SKM-1 (cell line): Measurements from ENCODE around the gene ADRA2C.

ENCODE experiments used
- DNase-seq: peaks from one replicate; lab custom pipeline; 2025; ENCODE audit not compliant: unreplicated experiment; lab: John Stamatoyannopoulos, UW

Gene ADRA2C

DNA sequence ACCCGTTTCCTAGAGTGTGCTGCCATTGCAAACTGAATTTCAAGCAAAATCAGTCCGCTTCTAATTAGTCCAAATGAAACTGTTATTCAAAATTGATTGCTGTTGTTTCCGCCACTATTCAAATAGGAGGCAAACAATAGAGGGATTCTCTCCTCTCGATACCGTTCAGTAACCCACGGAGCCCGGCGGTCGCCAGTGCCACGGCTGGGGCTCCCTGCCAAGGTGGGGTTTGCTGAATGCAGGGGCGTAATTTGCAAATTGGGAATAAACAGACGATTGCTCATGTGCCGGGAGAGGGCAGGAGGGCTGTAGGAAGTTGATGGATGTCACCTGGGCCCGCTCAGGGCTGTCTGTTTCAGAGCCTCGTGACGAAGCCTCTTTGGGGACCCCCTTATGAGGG, 8.8 kb downstream of the ADRA2C start:
- DNase-seq = no peak

DNA sequence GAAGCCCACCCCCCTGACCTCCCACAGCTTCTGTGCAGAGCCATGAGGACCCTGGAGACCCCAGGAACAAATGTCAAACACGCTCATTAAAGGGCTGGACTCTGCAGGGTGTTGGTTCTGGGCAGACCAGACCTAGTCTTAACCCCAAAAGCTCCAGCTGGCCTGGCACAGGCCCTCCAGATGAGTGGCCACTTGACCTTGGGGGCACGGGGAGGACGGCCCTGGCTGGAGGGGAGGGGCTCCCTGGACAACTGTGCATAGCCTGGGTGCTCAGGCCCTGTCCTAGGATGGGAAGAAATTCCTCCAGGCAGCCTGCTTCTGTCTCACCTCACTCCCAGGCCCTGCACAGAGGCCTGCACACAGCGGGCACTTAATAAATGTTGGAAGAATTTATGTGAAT, 9.4 kb downstream of the ADRA2C start:
- DNase-seq = no peak

DNA sequence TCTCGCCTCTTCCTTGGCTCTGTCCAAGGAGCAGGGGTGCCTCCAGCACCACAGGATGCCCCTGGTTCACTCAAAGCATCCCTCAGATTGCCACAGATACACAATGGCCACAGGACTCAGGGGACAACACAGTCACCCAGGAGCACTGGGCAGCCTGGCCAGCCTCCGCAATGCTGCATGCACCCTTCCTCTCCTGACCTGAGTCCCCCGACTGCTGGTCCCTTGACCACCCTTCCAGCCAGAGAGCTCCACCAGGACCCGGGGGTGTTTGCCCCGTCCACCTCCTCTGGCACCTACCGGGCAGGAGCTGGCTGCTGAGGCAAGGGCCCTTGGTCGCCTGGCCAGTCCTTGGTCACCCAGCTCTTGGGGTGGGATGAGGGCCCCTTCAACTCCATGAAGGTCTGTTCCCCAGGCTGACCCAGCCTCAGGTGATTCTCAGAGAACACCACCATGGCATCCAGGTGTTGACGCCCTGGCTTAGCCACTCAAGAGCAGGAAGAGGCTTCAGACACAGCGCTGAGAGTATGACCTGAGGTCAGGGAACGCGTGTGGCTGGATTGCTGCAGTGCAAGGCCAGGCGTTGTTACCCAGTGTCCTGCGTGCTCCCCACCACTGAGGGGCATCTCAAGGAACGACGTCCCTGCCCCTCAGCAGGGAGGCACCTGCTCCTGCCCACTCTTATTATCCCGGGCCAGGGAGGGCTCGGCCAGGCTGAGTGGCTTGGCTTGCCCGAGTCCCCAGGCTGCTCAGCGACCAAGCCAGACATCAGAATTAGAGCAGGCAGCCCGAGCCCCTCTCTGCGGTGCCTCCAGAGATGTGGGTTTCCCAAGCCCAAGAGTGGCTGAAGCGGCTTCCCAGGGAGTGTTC, 10.2 kb downstream of the ADRA2C start:
- DNase-seq = no peak

DNA sequence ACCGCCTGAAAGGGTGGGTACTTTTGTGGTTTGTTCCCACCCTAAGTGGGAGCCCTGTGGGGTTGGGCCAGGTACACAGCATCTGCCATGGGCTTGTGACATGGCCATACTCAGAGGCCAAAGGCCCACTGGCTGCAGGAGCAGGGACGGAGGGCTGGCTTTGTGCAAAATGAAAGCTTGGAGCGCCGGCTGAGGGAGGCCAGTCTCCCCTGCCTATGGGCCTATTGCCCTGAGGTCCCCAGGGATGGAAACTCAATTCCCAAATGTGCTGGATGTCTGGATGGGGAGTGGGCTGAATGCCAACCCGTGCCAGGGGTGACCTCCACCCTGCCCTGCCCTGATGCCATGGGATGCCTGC, 10.8 kb downstream of the ADRA2C start:
- DNase-seq = no peak

DNA sequence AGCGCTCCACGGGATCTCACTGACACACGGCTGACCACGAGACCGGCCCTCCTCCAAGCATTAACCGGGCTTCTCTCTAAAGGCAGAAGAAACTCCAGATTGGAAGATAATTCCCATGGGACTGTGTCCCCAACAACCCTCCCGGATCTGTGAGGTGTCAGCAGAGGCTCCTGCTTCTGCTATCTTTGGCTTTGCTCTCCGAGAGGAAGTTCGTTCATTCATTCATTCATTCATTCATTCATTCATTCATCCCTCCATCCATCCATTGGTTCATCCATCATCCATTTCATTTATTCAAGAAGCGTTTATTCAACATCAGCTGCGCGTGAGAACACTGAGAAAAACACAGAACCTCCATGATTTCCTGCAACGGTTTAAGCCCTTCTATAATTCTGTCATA, 11.5 kb downstream of the ADRA2C start:
- DNase-seq = no peak

DNA sequence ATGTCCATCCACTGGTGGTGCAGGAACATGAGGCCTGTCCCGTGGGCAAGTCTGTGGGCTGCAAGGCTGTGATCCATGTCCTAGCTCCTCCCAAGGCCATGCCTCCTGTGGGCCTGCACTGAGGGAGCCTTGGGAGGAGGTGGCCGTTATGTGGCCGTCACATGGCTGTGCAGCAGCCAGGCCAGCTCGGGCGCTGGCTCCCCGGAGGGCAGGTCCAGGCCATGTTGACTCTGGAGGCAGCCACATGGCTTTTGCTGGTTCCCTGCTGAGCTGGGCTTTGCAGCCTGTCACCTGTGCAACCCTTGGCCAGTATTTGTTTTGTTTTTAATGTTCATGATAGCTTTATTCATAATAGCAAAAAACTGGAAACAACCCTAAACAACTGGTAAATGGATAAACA, 13.3 kb downstream of the ADRA2C start:
- no peak for DNase-seq

DNA sequence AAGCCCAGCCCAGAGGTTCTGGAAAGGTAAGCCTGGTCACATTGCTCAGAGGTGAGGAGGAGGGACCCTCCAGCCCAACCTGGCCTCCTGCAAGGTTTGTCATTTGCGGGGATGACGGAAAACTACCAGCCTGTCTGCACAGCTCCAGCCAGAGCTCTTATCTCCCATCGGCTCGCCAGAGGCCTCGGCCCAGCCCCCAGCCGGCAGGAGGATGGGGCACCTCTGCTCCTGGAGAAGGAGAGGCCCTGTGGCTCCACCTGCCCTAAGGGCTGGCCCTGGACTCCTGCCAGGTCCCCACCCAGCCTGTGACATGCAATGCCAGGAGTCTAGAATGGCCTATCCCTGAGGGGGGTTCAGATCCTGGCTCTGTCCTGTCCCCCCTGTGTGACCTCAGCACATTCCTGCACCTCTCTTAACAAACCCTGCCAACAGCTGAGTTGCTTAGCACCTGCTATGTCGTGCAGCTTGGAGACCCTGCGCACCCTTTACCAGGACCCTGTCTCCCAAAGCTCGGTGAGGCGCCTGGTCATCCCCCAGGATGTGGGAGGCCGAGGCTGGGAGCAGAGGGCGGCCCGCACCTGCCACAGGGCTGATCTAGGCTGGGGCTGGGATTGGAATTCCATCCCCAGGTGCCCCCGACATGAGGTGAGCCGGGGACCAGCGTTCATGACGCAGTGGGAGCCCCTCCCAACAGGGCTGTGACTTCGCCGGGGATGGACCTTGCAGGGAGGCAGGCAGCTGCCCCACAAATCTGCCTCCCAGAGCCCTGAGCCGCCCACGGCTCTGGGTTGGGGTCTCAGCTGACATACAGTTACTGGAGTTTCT, 14.4 kb downstream of the ADRA2C start:
- no peak for DNase-seq

DNA sequence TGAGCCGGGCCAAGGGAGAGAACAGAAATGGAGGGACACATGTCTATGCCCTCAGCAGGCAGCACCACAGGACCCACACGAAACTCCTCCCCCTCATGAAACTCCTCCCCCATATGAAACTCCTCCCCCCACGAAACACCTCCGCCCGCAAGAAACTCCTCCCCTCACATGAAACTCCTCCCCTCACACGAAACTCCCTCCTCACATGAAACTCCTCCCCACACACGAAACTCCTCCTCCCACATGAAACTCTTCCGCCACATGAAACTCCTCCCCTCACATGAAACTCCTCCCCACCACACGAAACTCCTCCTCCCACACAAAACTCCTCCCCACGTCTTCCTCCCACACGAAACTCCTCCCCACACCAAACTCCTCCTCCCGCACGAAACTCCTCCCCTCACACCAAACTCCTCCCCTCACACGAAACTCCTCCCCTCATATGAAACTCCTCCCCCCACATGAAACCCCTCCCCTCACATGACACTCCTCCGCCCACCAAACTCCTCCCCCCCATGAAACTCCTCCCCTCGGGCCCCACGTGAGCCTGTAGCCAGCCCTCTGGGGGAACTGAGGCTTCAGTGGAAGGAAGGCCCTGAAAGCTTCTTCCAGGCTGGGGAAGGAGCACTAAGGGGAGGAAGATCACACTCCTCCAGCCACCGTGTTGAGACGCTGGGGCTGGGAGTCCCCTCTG, 15.2 kb downstream of the ADRA2C start:
- DNase-seq = no peak

DNA sequence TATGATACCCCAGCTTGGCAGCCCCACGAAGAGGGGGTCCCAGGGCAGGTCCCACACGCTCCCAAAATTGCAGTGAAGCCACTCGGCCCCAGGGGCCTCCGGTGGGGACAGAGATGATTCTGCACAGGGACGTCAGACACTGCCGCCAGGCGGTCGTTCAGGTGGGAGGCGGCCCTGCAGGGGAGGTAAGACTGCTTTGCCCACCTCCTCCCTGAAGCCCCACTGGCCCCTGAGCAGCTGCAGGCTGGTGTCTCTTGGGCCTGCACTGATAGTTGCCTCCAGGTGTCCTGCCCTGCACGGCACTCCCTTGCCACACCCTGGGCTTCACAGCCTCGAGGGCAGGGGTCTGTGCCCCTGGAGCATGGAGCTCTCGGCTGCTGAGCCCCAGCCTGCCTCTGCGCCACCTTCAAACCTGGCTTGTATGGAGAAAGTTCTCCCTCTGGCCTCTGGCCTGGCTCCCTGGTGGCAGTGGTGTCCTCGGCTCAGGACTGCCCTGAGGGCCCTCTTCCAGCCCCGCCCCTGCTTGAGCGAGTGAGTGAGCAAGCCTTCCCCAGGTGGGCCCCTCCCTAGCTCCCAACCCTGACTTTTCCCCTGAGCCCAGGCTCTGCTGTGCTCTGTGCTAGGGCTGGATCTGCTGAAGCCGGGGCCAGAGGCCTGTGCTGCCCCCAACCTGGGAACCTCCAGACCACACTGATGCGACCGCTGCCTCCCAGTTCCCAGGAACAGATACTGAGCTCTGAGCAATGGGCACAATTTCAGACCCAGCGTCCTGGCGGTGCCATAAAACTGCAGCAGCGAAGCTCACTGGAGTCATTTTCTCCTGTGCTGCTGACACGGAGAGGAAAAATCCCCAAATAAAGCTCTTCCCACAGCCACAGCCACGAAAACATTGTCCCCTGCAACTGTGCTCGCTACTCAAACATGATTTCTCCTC, 16.1 kb downstream of the ADRA2C start:
- no peak for DNase-seq

DNA sequence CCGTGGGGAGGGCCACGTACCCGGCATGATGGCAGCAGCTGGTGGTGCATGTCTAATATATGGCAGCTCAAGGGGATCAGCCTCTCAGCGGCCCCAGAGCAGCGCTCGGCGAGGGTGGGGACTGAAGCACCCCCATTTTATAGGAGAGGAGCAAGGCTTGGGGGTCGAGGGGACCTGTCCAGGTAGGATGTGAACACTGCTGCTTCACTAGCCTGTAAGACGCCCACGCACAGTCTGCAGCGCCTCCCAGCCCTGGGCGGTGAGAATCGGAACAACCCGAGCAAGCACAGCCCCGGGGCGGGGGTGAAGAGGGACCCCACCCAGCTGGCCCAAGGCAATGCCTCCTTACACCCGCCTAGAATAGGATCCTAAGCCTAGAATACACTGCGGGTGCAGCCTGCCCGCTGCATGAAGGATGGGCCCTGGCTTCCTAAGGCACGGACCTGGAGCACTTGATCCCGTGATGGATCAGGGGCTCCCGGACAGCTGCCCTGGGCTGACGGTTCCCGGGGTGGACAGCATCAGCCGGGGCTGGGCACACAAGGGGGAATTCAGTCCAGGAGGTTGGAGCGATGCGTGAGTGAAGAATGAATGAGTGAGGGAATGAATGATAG, 17.6 kb downstream of the ADRA2C start:
- no peak for DNase-seq

DNA sequence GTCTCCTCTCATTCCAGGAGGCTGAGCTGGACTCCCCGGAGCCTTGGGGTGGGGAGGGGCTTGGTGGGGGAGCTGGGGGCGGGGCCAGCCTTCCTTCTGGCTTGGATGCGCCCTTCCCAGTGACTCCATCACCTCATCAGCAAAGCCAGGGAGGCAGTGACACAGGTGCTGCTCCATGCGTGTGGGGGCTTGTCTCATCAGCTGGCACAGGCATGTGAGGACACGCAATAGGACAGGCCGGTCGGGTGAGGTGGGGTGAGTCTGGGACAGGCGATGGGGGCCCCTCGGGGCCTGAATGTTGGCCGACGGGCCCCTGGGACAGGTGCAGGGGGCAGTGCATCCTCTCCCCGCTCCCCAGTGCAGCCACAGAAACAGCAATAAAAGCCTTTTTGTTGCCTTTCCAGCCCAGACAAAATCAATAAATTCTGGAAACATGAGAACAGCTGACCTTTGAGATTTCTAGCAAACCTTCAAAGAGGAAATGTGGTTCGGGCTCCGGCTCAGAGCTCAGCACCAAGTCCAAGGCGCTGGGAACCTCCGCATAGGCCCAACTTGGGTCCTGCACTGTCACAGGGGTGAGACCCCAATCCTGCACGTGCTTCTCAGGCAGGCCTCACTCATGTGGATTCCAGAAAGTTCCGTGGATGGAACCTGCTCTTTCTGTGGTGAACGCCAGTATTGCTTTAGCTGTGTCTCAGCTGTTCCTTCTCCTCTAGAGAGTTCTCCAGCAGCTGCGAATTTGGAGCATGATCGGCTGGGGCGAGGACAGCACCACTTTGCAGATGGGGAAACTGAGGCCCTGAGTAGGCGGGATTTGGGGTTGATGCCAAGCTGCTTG, 18.5 kb downstream of the ADRA2C start:
- no peak for DNase-seq

DNA sequence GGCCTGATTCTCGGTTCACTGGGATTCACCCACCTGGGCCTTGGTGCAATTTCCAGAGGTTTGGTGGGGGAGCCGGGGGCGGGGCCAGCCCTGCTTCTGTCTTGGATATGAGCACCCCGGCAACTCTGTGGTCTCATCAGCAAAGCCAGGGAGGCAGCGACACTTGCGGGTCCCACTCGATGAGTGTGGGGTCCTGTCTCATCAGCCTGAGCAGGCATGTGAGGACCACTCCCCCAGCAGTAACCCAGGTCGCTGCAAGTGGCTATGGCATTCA, 19.0 kb downstream of the ADRA2C start:
- DNase-seq = no peak

DNA sequence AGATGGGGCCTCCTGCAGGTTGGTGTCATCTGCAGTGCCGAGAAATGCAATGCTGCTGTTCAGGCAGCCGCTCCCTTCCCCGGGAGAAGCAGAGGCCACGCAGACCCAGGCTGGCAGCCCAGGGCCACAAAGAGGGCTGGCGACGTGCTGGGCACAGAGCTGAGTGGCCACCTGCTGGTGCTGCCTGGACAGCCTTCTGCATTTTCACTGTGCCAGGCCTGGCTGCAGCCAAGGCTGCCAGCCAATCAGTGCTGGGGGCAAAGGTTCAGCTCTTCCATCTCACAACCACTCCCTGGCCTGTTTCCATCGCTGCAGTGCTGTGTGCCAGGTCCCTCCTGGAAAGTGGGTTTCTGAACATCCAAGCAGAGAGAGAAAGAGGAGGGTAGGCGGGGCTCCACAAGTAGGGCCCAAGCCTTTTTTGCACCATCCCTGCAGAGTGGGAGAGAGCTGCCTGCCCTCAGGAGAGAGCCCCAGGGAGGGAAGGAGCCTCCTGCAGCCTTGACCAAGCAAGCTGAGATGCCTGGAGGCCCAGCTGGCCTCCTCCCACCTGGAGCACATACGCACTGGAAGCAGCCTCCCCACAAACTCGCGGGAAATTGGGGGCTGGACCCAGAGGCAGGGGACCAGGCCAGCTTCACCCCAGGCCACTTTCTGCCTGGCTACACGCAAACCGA, 20.1 kb downstream of the ADRA2C start:
- DNase-seq = no peak

DNA sequence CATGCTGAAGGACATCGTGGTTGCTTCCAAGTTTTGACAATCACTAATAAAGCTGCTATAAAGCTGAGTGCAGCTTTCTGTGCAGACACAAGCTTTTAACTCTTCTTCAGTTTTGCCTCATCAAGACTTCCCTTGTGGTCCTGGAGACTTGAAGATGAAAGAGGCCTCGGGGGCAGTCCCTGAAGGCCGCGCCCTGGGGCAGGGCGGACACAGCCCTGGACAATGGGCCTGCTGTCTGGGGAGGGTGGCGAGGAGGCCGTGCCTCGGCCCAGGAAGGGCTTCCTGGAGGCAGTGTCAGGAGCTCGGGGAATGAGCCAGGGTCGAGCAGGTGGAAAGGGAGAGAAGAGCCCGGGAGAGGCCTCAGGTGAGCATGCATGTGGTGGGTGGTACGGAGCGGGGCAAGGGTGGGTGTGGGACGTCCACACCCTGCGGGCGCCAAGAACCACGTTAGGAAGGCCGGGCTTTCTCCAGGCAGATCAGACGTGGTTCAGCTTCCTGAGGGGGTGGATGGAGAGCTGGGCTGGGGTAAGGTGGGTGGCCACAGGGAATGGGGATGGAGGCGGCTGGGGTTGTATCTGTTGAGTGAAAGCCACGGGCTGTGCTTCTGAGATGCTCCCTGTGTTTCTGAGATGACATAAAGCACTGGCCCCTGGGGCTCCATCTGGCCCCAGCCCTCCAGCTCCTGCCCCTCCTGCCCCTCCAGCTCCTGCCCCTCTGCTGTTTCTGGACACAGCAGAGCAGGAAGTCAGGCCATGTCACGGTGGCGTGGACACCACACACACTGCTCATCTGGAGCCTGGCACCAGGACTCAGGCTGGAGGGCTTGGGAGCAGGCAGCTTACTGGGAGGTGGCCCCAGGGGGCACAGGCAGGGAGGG, 21.5 kb downstream of the ADRA2C start:
- no peak for DNase-seq

DNA sequence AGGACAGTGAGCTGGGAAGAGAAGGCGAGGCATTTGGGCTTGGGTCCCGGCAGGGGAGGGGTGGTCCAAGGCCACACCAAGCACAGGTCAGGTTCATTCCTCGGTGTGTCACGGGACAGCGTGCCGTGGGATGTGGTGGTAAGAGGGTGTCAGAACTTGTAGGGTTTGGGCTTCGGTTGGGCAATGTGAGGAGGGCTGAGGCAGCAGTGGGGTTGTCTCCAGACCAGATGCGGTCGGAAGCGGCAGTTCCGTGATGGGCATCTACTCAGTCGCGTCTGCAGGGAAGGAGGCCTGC, 22.1 kb downstream of the ADRA2C start:
- no peak for DNase-seq

DNA sequence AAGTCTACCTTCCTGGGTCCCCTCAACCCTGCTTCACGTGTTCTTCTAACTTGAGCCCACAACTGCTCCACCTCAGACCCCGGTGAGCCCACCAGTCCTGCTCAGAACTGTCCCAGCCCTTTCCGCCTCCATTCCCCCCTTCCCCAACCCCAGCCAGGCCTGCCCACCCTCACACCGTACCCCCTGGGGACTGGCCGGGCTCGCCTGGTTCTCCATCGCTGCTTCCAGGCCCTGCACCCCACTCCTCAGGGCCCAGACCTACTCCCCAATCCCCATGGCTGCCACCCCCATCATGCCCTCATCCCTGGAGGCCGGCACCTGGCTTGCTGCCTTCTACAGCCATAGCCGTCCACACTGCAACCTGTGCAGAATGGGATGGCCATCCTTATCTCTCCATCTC, 23.4 kb downstream of the ADRA2C start:
- no peak for DNase-seq

DNA sequence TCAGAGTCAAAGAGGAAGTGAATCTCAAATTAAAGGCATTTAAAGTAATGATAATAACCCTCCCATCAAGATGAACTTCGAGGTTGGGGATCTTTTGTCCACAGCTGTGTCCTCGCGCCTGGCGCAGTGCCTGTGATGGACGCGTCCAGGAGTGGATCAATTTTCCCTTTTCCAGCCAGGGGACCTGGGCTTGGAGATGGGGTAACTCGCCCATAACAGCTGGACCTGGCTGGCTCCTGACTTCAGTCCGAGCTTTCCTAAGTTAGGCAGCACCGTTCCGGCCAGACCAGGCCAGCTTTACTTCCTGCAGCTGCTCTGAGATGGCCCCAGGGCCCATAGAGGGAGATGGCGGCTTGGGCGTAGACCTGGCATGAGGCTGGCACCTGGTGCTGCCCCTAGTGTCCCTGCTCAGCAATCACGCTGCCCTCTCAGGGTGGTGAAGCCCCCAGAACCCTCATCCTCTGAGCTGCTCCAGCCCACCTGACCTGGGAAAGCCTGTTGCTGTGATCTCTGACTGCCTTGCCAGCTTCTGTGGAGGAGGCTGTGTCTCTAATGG, 23.9 kb downstream of the ADRA2C start:
- no peak for DNase-seq

DNA sequence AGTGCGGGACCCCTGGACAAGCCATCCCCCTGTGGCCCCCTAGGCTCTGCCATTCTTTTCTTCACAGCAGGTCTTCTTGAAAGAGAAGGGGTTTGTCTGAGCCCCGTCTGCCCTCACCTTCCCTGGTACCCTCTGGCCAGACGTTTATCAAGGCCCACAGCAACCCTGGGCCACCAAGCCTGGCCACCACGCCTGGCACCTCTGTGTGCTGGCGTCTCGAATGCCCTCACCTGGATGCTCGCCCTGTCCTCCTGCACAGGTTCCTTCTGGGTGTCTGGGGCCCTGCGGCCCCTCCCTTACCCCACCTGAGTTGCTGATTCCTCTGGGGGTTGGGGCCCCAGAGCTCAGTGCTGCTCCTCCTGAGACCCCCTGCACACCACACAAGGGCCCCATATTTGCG, 25.1 kb downstream of the ADRA2C start:
- no peak for DNase-seq
